SHP77 treated with DMSO at 0.1 percent for 48 hours (cell line): Measurements from ENCODE around the gene PTPRCAP.
A peak's percentile ranks its signal among the peaks of the same experiment; 100 is the strongest.

Source experiments
- DNase-seq: peaks from one replicate; lab custom pipeline; 2025; lab: John Stamatoyannopoulos, UW

The PTPRCAP gene

DNA sequence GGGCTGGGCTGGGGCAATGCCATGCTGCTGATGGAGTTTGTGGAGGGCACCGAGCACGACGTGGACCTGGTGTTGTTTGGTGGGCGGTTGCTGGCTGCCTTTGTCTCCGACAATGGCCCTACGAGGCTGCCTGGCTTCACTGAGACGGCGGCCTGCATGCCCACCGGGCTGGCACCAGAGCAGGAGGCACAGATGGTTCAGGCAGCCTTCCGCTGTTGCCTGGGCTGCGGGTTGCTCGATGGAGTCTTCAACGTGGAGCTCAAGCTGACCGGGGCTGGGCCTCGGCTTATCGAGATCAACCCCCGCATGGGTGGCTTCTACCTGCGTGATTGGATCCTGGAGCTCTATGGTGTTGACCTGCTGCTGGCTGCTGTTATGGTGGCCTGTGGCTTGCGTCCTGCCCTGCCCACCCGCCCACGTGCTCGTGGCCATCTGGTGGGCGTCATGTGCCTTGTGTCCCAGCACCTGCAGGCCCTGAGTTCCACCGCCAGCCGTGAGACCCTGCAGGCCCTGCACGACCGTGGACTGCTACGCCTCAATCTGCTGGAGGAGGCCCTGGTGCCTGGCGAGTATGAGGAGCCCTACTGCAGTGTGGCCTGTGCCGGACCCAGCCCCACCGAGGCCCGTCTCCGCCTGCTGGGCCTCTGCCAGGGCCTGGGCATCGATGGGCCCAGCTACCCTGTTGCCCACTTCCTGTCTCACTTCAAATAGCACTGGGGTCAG, 13.4 kb downstream of the PTPRCAP start:
- DNase-seq = no peak

DNA sequence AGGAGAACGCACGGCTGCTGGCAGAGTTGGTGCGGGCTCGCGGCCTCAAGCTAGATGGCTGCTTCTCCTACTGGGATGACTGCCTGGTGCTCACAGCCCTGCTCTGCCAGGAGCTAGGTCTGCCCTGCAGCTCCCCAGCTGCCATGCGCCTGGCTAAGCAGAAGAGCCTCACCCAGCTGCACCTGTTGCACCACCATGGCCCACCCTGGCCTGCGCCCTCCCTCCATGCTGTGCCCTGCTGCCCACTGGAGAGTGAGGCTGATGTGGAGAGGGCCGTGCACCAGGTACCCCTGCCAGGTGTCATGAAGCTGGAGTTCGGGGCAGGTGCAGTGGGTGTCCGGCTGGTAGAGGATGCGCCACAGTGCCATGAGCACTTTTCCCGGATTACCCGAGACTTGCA, 14.0 kb downstream of the PTPRCAP start:
- DNase-seq = no peak

DNA sequence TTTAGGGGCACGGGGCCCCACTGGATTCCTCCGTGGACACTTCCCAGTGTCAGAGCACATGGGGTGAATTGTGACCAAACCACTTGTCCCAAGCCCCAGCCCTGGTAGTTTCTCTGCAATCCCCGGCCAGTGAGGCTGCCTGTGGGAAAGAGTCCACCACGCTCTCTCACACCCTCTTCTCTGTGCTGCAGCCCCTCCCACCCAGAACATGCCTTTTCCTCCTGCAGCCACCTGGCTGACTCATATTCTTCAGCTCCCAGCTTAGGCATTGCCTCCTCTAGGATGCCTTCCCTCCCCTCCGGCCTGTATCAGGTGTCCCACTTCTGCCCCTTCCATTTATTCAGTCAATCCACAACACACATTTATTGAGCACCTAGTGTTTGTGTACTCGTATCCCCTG, 14.6 kb downstream of the PTPRCAP start:
- no peak for DNase-seq

DNA sequence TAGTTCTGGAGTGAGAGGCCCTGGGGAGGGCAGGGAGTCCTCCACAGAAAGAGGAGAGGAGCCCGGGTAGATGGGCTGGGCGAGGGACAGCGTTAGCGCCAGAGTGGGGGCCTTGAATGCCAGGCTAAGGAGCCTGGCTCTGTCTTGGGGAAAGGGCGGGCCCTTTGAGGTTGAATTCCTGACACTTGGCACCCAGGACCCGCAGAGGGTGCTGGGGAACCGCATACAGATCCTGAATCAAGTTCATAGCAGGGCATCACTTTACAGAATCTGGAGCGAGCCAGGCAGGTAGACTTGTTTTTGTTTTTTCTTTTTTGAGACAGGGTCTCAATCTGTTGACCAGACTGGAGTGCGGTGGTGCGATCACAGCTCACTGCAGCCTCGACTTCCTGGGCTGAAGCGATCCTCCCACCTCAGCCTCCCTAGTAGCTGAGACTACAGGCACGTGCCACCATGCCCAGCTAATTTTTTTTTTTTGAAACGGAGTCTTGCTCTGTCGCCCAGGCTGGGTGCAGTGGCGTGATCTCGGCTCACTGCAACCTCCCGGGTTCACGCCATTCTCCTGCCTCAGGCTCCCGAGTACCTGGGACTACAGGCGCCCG, 16.0 kb downstream of the PTPRCAP start:
- no peak for DNase-seq

DNA sequence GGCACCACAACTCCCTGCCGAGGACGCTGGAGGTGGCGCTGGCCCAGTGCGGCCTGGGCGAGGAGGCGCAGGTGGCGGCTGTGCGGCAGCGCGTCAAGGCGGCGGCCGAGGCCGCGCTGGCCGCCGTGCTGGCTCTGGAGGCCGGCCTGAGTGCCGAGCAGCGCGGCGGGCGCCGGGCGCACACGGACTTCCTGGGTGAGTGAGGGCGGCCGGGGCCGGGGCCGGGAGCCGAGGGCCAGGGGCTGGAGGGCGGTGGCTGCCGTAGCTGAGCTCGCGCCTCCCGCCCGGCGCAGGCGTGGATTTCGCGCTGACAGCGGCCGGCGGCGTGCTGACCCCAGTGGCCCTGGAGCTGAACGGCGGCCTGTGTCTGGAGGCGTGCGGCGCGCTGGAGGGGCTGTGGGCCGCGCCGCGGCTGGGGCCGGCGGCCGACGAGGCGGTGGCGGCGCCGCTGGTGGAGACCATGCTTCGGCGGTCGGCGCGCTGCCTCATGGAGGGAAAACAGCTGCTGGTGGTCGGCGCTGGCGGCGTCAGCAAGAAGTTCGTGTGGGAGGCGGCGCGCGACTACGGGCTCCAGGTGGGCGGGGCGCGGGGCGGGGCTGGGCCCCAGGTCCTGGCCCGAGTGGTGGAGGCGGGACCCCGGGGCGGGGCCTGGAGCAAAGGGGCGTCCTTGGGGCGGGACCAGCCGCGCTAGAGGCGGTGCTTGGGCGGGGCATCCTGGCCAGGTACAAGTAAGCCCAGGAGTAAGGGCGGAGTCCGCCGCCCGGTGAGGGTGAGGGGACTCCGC, 16.6 kb downstream of the PTPRCAP start:
- DNase-seq = peak; percentile 76

DNA sequence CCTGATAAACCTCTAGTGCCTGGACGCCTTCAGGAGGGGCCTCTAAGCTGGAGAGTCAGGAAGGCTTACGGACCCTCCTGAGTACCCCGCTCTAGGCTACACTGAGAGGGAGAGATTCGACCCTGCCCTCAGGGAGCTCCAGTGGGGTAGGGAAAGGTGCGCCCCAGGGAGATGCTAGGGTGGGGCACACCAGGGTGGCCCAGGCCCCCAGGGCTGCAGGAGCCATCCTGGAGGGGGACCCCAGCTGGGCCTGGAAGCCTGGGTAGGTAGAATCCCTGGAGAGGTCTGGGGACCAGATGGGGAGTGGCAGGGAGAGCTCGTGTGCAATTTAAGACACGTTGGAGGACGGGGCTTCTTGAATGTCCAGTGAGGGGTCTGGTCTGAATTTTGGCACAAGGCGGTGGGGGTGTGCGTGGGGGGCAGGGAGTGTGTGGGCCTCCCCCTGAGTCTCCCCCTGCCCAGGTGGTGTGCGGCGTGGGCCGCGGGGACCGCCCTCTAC, 17.3 kb downstream of the PTPRCAP start:
- DNase-seq = peak; percentile 31

DNA sequence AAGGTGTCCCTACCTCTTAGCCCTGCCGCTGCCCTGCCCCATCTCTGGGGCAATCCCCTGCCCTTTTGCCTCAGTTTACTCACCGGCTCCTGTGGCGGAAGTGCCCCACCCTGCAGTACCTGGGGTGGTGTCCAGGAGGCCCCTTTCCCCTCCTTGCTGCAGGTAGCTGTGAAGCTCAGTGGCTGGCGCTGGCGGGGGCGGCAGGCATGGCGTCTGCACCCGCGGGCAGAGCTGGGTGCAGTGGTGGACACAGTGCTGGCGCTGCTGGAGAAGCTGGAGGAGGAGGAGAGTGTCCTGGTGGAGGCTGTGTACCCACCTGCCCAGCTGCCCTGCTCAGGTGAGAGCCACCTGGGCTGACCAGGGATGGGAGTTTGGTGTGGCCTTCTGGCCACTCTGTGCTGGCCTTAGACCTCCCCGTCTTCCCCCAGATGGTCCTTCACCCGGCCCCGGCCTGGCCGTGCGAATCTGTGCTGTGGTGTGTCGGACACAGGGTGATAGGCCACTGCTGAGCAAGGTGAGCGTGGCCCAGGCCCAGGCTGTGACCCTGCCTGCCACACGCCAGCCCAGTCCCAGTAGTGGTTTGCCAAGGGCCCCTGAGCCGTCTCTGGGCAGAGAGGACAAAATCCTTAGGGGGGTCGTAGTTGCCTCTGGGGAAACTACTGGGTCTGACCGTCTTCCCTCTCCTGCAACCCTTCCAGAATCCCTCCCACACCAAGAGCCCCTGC, 18.0 kb downstream of the PTPRCAP start:
- no peak for DNase-seq

DNA sequence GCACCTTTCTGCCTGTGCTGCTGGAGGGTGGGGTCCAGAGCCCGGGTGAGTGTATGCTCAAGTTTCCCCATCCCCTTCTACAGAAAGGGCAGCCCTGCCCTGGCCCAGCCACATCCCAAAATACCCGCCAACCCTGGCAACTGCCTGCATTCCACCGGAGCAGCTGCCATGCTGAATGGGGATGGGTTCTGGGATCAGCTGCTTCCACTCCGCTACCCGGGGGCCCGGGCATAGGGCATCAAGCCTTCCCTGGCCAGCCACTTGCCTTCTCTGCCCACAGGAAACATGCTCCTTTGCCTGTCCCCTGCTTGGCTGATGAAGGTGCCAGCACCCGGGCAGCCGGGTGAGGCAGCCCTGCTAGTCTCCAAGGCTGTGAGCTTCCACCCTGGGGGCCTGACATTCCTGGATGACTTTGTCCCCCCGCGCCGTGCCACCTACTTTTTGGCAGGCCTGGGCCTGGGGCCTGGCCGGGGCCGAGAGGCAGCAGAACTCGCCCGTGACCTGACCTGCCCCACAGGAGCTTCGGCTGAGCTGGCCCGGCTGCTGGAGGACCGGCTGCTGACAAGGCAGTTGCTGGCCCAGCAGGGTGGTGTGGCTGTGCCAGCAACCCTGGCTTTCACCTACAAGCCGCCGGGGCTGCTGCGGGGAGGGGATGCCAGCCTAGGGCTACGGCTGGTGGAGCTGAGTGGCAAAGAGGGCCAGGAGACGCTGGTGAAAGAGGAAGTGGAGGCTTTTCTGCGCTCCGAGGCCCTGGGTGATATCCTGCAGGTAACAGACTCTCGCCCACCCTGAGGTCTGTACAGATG, 18.8 kb downstream of the PTPRCAP start:
- no peak for DNase-seq

DNA sequence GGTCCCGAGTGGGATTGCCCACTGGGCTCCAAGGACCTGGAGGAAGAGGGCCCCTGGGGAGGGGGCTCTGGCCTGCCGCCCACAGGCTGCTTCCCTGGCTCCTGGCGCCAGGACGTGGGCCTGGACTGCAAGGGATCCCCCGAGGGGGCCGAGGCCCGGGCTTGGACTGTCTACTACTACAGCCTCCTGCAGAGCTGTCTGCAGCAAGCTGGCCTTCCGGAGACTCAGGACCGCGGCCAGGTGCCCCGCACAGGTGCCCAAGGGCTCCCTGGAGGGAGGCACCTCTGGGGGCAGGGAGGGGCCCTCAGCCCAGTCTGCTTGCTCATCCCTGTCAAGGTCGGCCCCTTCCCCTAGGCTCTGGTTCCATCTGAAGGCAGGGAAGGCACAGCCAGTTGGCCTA, 20.1 kb downstream of the PTPRCAP start:
- DNase-seq = no peak

DNA sequence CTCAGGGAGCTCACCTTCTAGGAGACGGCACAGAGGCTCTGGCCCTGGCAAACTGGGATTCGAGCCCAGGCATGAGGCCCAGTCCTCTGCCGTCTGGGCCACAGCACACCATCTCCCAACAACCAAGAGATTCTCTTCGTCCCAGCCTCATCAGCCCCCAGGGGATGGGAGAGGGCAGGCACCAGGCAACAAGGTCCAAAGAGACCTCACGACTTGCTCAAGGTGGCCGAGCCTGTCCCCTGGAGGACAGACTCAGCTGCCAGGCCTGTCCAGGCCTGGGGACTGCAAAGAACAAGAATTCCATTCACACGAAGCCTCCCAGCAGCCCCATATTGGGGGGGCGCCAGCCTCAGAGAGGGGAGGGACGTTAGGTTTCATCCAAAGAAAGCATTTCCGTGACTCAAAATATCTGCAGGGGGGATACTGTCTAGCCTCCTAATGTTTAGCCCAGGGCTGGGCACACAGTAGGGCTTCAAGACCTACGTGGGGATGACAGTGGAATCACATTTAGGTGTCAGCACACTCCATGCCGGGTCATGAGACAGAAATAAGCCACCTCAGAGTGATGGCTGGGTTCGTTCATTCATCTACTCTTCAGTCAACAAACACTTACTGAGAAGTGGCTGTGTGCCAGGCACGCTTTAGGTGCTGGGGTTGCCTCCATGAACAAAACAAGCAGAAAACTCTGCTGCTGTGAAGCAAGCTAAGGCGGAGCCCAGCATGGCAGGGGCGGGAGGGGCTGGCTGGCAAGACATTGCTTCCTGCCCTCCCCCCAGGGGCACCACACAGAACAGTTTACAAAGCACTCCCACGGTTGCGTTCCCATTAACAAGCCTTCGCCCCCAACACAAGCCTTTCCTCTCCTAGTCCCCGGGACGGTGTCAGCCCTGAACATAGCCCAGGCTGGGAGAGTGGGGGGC, 20.8 kb downstream of the PTPRCAP start:
- peak; percentile 44 for DNase-seq

DNA sequence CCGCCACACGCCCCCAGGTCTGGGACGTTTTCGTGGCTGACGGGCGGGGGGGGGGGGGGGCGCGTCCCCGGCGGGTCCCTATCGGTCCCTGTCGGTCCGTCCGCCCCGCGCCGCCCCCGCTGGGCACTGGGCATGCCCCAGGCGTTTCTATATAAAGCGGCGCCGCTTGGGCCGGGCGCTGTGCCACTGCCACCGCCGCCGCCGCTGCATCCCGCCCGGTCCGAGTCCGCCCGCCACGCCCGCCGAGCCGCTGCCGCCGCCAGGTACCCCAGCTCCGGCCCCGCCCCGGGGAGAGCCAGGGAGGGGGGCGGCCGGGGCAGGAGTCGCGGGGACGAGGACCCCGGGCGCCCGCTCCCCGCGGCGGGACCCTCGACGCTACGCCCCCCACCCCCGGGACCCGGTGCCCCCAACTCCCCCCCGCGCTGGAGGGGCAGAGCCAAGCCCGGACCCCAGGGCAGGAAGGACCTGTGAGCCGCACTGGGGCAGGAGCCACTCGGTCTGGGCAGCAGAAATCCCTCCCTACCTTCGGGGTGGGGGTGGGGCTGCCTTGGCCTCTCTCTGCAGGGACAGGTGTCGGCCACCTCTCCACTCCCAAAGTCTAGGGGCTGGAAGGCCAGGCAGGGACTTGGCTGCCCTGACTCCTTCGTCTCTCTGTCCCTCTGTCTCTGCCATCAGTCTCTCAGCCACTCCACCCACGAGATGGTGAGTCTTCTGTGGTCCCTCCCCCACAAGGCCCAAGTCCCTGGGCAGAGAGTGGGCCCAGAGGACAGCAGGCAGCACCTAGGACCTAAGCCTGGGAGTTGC, 21.8 kb downstream of the PTPRCAP start, which contains the start of gene CARNS1:
Gene CARNS1 (plus strand): TSS at position 178 of the 804 bp plus-strand sequence. CDS start 522 bp downstream, at position 700.
- no peak for DNase-seq

DNA sequence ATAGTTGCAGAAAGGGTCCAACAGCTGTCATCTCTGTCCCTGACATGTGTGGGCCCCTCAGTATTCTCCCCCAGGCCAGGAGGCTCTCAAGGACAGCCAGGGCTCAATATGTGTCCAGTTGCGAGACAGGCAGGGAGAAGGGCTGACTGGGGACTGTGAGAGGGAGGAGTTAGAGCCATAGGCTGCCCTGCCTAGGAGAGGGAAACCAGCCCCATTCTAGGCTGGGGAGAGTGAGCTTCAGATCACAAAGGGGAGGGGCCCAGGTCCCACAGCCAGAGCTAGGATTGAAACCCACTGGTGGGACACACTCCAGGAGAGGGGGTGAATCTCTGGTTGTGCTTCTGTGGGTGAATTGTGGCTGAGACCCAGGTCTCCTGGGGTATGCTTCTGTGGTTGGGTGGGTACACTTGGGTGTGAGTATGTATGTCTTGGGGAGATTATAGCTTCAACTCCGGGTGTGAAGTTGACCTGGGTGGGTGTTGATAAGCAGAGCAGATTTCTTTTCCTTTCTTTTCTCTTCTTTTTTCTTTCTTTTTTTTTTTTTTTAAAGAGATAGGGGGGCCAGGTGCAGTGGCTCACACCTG, 24.1 kb downstream of the PTPRCAP start:
- no peak for DNase-seq

DNA sequence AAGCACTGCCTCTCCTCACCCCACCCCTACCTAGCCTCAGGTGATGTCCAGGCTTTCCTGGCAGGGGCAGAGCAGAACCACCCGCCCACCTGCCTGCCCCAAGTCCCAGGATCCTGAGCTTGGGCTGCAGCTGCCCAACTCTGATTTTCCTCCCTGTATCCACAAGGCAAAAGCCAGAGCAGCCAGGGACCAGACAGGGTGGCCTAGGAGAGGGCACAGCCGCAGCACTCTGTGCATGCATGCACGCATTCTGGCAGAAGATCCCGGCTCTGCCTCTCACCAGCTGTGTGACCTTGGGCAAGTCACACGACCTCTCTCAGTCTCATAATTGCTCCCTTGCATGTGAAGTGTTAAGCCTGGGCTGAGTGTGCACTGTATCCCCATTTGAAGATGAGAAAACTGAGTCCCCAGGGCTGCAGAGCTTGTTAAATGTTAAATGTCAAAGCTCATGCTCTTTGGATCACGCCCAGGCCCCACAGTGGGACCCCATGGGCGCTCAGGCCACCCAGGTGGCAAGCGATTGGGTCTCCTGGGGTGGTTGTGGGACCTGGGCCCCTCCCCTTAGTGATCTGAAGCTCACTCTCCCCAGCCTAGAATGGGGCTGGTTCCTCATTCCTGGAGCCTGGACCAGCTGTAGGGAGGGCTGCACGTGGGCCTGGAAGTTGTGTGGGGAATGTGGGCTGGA, 24.8 kb downstream of the PTPRCAP start:
- DNase-seq = no peak

DNA sequence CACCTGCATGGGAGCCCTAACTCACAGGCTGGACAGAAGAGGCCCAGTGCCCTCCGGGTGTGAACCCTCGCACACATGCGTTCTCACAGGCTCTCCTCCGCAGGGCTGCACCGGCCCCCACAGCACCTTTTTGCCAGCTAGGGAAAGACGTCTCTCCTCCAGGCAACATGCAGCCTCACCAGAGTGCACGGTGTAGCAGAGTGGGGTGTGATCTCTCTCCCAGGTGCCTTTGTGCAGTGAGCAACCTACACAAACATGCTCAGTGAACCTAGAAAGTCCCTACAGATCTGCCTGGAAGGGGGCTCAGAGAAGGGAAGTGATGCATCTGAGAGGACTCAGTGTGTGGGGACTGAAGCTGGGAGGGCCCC, 25.7 kb downstream of the PTPRCAP start:
- DNase-seq = no peak

DNA sequence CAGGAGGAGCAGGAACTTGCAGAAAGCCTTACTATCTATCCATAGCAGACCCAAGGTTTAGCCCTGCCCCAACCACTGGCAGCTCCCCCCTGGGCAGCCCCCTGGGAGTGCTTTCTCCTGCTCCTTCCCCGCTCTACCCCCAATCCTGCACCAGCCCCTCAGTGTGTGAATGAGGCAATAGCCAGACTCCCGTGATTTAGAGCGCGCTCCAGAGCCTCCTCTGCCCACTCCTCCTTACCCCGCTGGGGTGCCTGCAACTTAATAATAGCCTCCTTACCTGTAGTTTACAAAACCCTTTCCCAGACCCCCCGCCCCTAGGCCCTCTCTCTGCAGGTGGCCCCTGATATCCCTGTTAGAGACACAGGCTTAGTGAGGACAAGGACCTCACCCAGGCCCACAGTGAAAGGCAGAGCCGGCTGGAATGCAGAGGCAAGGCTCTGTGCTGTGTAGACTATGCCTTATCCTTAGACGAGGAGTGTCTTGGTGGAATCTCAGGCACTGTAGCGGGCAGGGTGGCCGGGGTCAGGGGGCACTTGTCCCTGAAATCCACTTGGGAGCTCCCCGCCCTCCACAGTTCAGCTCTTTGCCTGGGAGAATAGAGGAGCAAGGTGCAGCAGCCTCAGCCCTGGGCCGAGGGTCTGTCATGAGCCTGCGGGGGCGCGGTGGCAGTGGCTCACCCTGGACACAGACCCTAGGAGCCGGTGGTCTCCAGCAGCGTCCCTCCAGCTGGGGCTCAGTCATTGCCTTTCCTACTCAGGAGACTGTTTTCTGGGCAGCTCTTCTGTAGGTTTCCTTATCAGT, 26.3 kb downstream of the PTPRCAP start:
- DNase-seq = no peak

DNA sequence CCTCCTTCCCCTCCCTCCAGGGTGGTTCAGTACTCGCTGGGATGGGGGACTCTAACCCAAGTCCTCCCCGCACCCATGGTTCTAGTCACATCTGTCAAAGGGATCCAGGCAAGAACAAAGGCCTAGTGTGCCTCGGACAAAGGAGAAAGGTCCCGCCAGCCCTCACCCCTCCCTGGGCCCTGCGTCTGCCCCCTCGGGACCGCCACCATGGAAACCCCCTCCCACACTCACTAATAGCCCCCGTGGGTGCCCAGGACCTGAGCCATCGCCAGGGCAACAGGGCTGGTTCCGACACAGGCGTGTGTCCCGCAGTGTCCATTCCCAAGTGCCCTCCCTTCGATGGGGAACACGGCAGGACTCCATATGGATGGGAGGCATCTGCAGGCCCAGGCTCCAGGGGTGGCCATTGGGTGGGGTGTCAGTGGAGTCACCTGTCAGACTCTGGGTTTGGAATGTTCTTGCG, 27.1 kb downstream of the PTPRCAP start:
- no peak for DNase-seq

DNA sequence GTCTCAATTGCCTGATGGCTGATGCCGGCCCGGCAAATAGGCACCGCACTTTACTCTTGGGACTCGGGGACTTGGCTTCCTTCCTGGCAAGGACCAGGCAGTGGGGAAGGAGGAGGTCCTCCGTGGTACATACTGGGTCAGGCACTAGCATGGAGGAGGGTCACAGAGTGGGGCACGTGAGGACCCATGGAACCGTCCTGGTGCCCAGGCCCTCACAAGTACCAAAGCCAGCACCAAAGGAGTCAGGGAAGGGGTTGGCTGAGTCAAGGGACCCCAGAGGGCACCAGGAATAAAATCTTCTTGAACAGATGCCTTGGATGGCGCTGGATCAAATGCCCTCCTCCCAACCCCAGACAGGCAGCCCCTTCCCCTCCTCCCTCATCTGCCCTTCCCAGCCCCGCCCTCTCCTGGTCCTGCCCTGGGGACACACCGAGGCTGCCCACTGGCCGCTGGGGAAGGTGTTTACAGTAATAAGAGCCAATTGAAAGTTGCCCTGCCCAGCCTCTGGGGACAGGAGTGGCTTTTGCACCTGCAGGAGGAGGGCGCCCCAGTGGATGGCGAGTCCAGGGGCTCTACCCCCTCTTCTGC, 27.6 kb downstream of the PTPRCAP start:
- DNase-seq = peak; percentile 20
